K562 (cell line): ENCODE measurements around the gene SPDEF. TPM values are rescaled to one million over a fixed set of nuclear protein-coding genes. Genes with fewer than 3 reads are reported as not detected.

ENCODE experiments used
- ZKSCAN3 ChIP-seq: fragments of 250-450 bp; sonication (Bioruptor Pico); IDR thresholded peaks from 2 replicates; pipeline ENCODE4 v1.4.0; 2020
- polyA plus RNA-seq, 8 experiments: library from polyadenylated mRNA; depleted of rRNA in 4 of 8; stranded (reverse) in 5 of 8; unstranded in 3 of 8; fragments of >200 nt; fragmentation: Nextera tagmentation in 2 of 8; fragmentation: Illumina TruSeq in 1 of 8; extraction: Ambion mirVana in 2 of 8; extraction: Trizol in 1 of 8; gene quantifications; 2 replicates each; pipeline versions ENCODE4 v1.2.1 to v1.2.3, GENCODE V29; 2011 to 2014; ENCODE audit warnings: inconsistent platforms in 1 of 8, missing spikeins in 1 of 8
- total RNA-seq, 7 experiments: library from RNA; depleted of rRNA in 6 of 7; stranded (reverse); fragments of >200 nt in 6 of 7; fragmentation: Illumina TruSeq in 2 of 7; extraction: Trizol in 2 of 7; gene quantifications; 2 replicates each; pipeline versions ENCODE4 v1.2.1 to v1.2.3, GENCODE V29; 2011 to 2021; ENCODE audit warnings: low replicate concordance in 1 of 7
- TF ChIP-seq, protein P1 (sequence below), 2 experiments: fragments of 450-650 bp in 1 of 2; sonication (generic) in 1 of 2; formaldehyde crosslinking in 1 of 2; IDR thresholded peaks; 2 replicates each; pipeline versions ENCODE4 v1.7.1 to v1.9.0; 2016 to 2022; ENCODE audit warnings: inconsistent platforms in 1 of 2, mild to moderate bottlenecking in 1 of 2, missing genetic modification reagents in 1 of 2

The SPDEF gene
- total and polyA plus RNA-seq, 9 of the 15 experiments (the other 6 are each of a cell fraction or from before 2014, with no cell fraction given) = 0.04 to 0.12 (median 0.11) TPM; not detected in 5

GRCh38 chr6:34587325-34587724 is 31.2 kb upstream of the SPDEF start (continued):
- TF ChIP-seq, protein P1, sequence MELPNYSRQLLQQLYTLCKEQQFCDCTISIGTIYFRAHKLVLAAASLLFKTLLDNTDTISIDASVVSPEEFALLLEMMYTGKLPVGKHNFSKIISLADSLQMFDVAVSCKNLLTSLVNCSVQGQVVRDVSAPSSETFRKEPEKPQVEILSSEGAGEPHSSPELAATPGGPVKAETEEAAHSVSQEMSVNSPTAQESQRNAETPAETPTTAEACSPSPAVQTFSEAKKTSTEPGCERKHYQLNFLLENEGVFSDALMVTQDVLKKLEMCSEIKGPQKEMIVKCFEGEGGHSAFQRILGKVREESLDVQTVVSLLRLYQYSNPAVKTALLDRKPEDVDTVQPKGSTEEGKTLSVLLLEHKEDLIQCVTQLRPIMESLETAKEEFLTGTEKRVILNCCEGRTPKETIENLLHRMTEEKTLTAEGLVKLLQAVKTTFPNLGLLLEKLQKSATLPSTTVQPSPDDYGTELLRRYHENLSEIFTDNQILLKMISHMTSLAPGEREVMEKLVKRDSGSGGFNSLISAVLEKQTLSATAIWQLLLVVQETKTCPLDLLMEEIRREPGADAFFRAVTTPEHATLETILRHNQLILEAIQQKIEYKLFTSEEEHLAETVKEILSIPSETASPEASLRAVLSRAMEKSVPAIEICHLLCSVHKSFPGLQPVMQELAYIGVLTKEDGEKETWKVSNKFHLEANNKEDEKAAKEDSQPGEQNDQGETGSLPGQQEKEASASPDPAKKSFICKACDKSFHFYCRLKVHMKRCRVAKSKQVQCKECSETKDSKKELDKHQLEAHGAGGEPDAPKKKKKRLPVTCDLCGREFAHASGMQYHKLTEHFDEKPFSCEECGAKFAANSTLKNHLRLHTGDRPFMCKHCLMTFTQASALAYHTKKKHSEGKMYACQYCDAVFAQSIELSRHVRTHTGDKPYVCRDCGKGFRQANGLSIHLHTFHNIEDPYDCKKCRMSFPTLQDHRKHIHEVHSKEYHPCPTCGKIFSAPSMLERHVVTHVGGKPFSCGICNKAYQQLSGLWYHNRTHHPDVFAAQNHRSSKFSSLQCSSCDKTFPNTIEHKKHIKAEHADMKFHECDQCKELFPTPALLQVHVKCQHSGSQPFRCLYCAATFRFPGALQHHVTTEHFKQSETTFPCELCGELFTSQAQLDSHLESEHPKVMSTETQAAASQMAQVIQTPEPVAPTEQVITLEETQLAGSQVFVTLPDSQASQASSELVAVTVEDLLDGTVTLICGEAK (IDR thresholded peaks at IDR 0.05) = no peak
- TF ChIP-seq, protein P1 (CRISPR knock-in tag; IDR thresholded peaks at IDR 0.05) = no peak
- no peak for TF ChIP-seq ZKSCAN3
- TF ChIP-seq, all 486 proteins: peak for 0
